Lower lobe of right lung (tissue), 2 donors: ENCODE measurements around the gene PRR5L. TPM values are rescaled to one million over a fixed set of nuclear protein-coding genes. Genes with fewer than 3 reads are reported as not detected.

Experiments used
- ATAC-seq, 2 donors: fragments of 200-7000 bp; cut with Tn5 transposase; one replicate each; pipeline ENCODE4 v1.9.1; 2020 to 2022; ENCODE audit warnings: mild to moderate bottlenecking in 2 of 2, moderate library complexity in 2 of 2
- DNase-seq: peaks from one replicate; pipeline ENCODE4 v3.0.0-alpha.2; 2020
- H3K27ac ChIP-seq: fragments of 200-600 bp; one replicate; pipeline ENCODE4 v1.8.0; 2022
- H3K27me3 ChIP-seq: fragments of 200-600 bp; one replicate; pipeline ENCODE4 v1.8.0; 2022; ENCODE audit warnings: low read depth
- H3K36me3 ChIP-seq: fragments of 200-600 bp; one replicate; pipeline ENCODE4 v1.8.0; 2022; ENCODE audit warnings: mild to moderate bottlenecking
- H3K4me1 ChIP-seq: fragments of 200-600 bp; one replicate; pipeline ENCODE4 v1.8.0; 2022
- H3K4me3 ChIP-seq: fragments of 200-600 bp; one replicate; pipeline ENCODE4 v1.8.0; 2022; ENCODE audit warnings: mild to moderate bottlenecking
- H3K9me3 ChIP-seq: fragments of 200-600 bp; one replicate; pipeline ENCODE4 v1.8.0; 2022
- intact Hi-C: fragments of 100-400 bp; cut with DNase I; formaldehyde crosslinking; loops from one replicate; pipeline ENCODE4 v1.11.0; 2022
- total RNA-seq: library from RNA; stranded (reverse); fragmentation: NEBNext Ultra II Directional; extraction: Animal tissue kit (Norgen Biotek cat#: 25700); gene quantifications from one replicate; pipeline ENCODE4 v1.2.1, GENCODE V29; 2021
- TF ChIP-seq, protein P1 (sequence below): fragments of 200-600 bp; IDR thresholded peaks from one replicate; pipeline ENCODE4 v1.8.0; 2022; ENCODE audit warnings: antibody characterized with exemption, mild to moderate bottlenecking
- donor health status: DM: no; HTN: yes; CAD: no; lungs with severe emphysema.

PRR5L gene
- total RNA-seq, 1 donor from 2014 or later = 24.9 TPM

DNA sequence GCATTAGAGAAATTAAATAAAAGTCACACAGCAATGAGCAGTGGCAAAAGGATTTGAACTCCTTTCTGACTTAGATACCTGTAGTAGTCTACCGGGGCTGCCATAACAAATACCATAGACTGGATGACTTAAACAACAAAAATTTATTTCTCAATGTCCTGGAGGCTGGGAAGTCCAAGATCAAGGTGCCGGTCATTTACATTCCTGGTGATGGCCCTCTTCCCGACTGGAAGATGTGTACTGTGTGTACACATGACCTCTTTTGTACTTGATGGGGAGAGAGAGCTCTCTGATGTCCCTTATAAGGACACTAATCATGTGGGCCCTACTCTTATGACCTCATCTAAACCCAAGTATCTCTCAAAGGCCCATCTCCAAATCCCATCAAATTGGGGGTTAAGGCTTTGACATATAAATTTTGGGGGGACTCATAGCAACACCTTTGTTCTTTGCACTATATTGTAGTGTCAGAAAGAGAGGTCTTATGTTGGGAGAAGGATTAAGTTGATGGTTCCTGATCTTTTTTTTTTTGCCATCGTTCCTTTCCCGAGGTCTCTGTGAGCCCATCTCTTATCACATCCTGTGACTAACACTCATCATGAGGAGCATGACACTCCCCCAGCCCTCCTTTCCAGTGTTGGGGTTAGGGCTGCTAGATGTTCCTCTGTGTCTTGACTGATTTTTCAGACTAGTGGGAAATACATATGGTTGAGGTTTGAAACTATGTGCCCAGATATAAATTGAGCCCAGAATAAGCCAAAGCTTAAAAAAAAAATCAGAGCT lies 109.7 kb downstream of the PRR5L start:
- Histone ChIP-seq H3K9me3 (no peaks in the 10 kb centered on the region), H3K36me3 (peaks cover 30% of the 10 kb centered on the region), H3K27me3 (no peaks in the 10 kb centered on the region), H3K4me3 (no peak overlapping the region), H3K4me1 (peaks cover 41% of the 10 kb centered on the region), H3K27ac (no peak overlapping the region)
- intact Hi-C loops = no loop called here
- TF ChIP-seq, protein P1, sequence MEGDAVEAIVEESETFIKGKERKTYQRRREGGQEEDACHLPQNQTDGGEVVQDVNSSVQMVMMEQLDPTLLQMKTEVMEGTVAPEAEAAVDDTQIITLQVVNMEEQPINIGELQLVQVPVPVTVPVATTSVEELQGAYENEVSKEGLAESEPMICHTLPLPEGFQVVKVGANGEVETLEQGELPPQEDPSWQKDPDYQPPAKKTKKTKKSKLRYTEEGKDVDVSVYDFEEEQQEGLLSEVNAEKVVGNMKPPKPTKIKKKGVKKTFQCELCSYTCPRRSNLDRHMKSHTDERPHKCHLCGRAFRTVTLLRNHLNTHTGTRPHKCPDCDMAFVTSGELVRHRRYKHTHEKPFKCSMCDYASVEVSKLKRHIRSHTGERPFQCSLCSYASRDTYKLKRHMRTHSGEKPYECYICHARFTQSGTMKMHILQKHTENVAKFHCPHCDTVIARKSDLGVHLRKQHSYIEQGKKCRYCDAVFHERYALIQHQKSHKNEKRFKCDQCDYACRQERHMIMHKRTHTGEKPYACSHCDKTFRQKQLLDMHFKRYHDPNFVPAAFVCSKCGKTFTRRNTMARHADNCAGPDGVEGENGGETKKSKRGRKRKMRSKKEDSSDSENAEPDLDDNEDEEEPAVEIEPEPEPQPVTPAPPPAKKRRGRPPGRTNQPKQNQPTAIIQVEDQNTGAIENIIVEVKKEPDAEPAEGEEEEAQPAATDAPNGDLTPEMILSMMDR = no peak
- no peak for ATAC-seq
- DNase-seq = no peak

DNA sequence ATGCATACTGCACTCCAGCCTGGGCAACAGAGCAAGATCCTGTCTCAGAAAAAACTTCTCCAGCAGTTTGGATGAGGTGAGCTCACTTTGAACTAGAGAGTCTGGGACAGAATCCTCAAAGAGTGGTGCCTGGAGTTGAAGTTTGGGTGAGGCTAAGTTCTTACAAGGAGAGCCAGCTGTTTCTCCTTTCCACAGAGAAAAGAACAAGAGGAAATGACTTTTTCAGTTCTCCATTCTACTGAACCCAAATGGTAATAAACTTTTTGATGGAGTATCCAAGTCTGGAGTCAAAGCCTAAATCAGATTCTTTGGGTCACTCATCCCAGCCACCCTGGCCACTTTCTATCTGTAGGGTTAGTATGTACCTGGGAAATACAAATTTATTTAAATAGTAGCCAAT lies 111.3 kb downstream of the PRR5L start:
- ATAC-seq (no peak), DNase-seq (no peak)
- Histone ChIP-seq H3K9me3 (no peaks in the 10 kb centered on the region), H3K4me3 (no peak overlapping the region), H3K36me3 (peaks cover 19% of the 10 kb centered on the region), H3K4me1 (peaks cover 53% of the 10 kb centered on the region), H3K27me3 (no peaks in the 10 kb centered on the region), H3K27ac (no peak overlapping the region)
- TF ChIP-seq, protein P1 = no peak
- intact Hi-C loops = no loop called here

DNA sequence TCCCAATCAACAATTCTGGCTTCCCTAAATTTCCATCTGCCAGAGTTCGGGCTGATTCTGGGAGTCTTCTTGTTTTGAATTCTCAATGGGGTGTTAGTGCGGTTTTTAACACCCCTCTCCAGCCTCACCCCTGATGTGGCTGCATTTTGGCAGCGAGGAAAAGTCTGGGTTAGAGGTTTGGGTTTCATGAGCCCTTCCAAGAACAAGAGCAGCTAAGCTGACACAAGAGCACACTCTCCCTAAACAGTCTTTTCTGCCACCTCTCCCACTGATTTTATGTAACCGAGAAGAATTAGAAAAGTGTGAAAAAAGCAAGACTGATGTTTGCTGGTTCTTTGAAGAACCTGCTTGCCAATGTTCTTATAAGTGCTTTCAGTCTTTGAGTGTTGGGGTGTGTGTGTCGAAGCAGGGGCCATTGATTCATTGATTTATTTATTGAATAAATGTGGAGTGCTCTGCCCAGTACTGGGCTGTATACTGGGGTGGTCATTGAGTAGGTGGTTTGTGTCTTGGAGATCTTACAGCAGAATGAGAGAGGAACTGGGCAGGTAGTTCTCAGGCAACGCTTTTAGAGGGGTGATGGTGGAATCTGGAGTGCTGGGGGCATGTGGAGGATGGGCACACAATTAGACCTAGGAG lies 112.5 kb downstream of the PRR5L start:
- Histone ChIP-seq H3K4me3 (no peak overlapping the region), H3K27me3 (no peaks in the 10 kb centered on the region), H3K27ac (peak overlapping the region; percentile 6), H3K4me1 (peaks cover 53% of the 10 kb centered on the region), H3K36me3 (peaks cover 14% of the 10 kb centered on the region), H3K9me3 (no peaks in the 10 kb centered on the region)
- no peak for DNase-seq
- TF ChIP-seq, protein P1 = no peak
- ATAC-seq = no peak
- intact Hi-C loops = no loop called here

DNA sequence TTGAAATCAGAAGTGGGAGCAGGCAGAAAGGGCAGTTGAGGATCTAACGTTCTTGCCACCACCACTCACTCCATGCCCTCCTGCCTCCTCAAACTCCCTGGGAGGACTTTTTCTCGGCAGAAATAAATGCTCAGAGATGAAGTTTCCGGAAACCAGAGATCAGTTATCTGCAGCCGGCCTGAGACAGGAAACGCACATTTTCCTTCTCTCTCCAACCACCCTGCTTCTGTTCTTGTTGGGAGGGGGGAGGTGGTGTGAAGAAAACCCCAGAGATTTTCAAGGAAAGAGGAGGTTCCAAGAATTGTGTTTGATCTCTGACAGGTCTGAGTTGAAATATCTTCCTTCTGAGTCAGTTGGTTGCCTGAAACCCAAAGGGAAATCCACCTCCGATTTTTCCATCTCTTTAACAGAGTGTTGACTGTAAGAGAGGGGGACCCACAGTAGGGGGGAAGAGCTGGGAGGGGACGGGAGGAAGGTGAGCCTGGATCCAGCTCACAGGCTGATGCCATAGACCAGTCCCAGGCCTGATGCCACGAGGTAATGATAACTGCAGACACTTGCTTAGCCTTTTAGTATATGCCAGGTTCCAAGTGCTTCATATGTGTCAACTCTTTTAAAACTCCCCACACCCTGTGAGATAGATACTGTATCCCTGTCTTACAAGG lies 113.2 kb downstream of the PRR5L start:
- no peaks in the 10 kb centered on the region for H3K27me3 ChIP-seq
- H3K36me3 ChIP-seq = peaks cover 10% of the 10 kb centered on the region
- DNase-seq (no peak), ATAC-seq (no peak)
- H3K4me3 ChIP-seq = no peak overlapping the region
- intact Hi-C loops = no loop called here
- peaks cover 53% of the 10 kb centered on the region for H3K4me1 ChIP-seq
- TF ChIP-seq, protein P1 = no peak
- H3K9me3 ChIP-seq = no peaks in the 10 kb centered on the region
- H3K27ac ChIP-seq = peak overlapping the region; percentile 6

DNA sequence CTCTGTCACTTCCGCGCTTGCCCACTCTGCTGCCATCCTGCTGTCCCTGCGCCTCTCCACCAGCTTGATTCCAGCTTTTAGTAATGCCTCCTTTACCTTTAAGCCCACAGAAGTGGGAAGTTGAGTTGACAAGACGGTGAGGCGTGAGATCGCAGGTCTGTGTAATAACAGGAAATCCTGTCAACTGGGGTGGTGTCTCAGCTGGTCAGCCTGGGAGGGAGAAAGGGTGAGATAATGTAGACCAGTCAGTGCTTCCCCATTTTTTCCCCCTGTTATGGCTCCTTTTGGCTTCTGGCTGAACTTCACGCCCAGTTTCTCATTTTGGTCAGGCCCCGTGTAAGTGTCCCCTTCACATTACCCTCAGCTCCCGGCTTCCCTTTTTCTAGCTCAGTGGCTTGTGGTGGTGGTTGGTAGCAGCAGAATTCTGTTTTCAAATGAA lies 115.1 kb downstream of the PRR5L start:
- ATAC-seq (peak; percentile 73 to 90), DNase-seq (peak; percentile 60)
- Histone ChIP-seq H3K4me3 (no peak overlapping the region), H3K27ac (peak overlapping the region; percentile 67), H3K9me3 (no peaks in the 10 kb centered on the region), H3K4me1 (peaks cover 53% of the 10 kb centered on the region), H3K36me3 (peaks cover 10% of the 10 kb centered on the region), H3K27me3 (no peaks in the 10 kb centered on the region)
- intact Hi-C loops = no loop called here
- TF ChIP-seq, protein P1 = no peak
